GM13977 (cell line): ENCODE data around the gene DGKB.

Experiments used
- DNase-seq: peaks from one replicate; pipeline ENCODE4 v3.0.0; 2012; ENCODE audit warnings: low spot score
- CTCF ChIP-seq: IDR thresholded peaks from 2 replicates; pipeline ENCODE4 v1.5.1; 2012; ENCODE audit warnings: mild to moderate bottlenecking, control low read depth; ENCODE audit not compliant: insufficient read depth; ENCODE audit errors: extremely low read depth, missing control alignments
- in situ Hi-C: fragments of 300-500 bp; cut with MboI; formaldehyde crosslinking; loops from one replicate; pipeline ENCODE4 v1.12.0; 2022; ENCODE audit warnings: low sequenced_read_pairs, low pct_unique_long_range_greater_than_20kb, mixed read lengths, inconsistent platforms; ENCODE audit not compliant: unreplicated experiment

Gene DGKB

GRCh38 chr7:14673202-14673601 lies 229.3 kb downstream of the DGKB start:
- TF ChIP-seq CTCF: no peak
- in situ Hi-C loops: no loop called here
- DNase-seq: no peak

- no peak for DNase-seq
- no peak for TF ChIP-seq CTCF
- in situ Hi-C loops: no loop called here
Measured at GRCh38 chr7:14666913-14667312, 235.6 kb downstream of the DGKB start.

GRCh38 chr7:14666304-14666703 lies 236.2 kb downstream of the DGKB start:
- in situ Hi-C loops: no loop called here
- no peak for DNase-seq
- no peak for TF ChIP-seq CTCF

GRCh38 chr7:14639801-14640200 lies 262.8 kb downstream of the DGKB start:
- TF ChIP-seq CTCF: no peak
- DNase-seq: no peak
- in situ Hi-C loops: no loop called here

GRCh38 chr7:14639329-14639728 lies 263.2 kb downstream of the DGKB start:
- in situ Hi-C loops: no loop called here
- no peak for TF ChIP-seq CTCF
- no peak for DNase-seq

- DNase-seq: no peak
- no peak for TF ChIP-seq CTCF
- in situ Hi-C loops: no loop called here
Measured at GRCh38 chr7:14637968-14638367, 264.6 kb downstream of the DGKB start.

GRCh38 chr7:14635955-14636354 lies 266.6 kb downstream of the DGKB start:
- TF ChIP-seq CTCF: no peak
- in situ Hi-C loops: no loop called here
- no peak for DNase-seq
